CD4-positive, alpha-beta T cell treated with Interleukin-4 for 1 hour (primary cell): ENCODE data around the gene OPTC.
"Not testable (repeated sequence)": the region's sequence is repeated elsewhere in the genome, so short reads cannot be mapped to it uniquely, and the experiment has no call there.

Experiments
- DNase-seq, 2 donors: peaks; one replicate each; pipeline ENCODE4 v3.0.0-alpha.2; 2020 to 2022

Gene OPTC

DNA sequence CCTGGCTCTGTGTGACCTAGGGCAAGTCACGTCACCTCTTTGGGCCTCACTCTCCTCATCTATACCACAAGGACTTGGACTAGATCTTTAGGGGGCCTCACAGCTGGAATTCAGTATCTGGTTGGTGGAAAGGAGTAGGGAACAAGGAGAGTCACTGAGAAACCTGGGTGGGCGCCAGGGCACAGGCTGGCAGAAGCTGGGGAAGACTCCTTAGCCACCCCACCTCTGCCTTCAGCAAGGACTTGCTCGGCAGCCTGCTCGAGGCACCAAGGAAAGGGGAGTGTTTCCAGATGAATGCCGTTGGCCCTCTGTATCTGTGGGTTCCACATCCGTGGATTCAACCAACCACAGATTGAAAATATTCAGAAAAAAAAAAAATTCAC, 1.2 kb upstream of the OPTC start:
- DNase-seq, result no peak

DNA sequence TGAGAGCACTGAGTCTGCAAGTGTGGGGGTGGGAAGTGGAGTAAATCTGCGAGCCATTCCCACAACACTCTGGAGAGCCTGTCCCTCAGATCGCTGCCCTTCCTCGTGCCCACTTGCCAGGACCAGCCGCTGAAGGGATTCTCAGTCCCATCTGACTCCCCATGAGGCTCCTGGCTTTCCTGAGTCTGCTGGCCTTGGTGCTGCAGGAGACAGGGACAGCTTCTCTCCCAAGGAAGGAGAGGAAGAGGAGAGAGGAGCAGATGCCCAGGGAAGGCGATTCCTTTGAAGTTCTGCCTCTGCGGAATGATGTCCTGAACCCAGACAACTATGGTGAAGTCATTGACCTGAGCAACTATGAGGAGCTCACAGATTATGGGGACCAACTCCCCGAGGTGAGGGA, 1.9 kb downstream of the OPTC start:
- no peak for DNase-seq

DNA sequence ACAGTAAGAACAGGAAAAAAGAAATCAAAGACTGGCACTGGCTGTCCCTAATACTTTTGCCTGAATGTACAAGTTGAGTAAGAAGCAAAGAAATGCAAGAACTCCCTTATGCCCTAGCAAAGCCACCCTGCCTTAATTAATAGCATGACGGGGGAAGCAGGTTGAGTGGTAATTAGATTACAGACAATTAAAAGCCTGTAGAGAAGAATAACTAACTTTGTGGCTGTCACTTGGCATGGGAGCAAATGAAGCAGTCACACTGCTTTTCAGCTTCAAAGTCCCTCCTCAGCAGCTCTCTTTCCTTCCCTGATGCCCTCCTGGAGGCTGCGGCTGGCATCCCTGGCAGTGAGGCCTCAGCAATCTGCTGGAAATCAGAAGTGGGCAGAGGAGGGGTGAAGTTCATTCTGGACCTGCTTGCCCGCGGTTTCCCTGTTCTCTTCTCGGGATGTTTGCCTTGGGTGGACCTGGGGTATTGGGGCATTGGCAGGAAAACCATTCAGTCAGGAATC, 3.4 kb downstream of the OPTC start:
- no peak for DNase-seq

DNA sequence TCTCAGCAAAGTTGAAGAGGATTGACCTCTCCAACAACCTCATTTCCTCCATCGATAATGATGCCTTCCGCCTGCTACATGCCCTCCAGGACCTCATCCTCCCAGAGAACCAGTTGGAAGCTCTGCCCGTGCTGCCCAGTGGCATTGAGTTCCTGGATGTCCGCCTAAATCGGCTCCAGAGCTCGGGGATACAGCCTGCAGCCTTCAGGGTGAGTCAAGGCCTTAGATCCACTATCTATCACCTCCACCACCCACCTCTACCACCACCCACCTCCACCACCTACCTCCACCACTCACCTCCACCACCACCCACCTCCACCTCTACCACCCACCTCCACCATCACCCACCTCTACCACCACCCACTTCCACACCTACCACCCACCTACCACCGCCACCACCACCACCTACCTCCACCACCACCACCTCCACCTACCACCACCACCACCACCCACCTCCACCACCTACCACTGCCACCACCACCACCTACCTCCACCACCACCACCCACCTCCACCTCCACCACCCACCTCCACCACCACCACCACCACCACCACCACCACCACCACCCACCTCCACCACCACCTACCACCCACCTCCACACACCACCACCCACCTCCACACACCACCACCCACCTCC, 5.8 kb downstream of the OPTC start:
- DNase-seq, result no peak

DNA sequence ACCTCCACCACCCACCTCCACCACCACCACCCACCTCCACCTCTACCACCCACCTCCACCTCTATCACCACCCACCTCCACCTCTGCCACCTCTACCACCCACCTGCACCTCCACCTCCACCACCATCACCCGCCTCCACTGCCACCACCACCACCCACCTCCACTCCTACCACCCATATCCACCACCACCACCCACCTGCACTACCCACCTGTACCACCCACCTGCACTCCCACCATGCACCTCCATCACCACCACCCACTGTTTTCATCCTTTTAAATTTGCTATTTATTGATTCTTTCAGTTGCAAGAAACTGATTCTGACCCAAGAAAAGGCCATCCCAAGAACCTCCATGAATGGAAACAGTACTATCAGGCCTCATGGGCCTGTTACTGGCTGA, 6.3 kb downstream of the OPTC start:
- no peak for DNase-seq

DNA sequence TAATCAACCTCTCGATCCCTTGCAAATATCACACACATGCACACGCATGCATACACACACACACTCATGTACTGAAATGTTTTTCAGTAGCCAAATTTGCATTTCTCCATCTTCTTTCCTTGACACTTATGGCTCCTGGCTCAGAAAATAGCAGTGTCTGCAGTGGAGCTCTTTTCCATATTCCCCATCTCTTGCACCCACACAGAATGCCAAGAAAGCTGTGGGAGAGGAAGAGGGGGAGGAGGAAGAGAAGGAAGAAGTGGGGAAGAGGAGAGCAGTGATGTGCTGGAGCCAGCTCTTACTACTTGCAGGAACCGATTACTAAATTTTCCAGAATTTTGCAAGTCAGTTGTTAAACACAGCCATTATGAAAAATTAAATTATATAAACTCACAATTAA, 9.9 kb downstream of the OPTC start:
- DNase-seq, result no peak

DNA sequence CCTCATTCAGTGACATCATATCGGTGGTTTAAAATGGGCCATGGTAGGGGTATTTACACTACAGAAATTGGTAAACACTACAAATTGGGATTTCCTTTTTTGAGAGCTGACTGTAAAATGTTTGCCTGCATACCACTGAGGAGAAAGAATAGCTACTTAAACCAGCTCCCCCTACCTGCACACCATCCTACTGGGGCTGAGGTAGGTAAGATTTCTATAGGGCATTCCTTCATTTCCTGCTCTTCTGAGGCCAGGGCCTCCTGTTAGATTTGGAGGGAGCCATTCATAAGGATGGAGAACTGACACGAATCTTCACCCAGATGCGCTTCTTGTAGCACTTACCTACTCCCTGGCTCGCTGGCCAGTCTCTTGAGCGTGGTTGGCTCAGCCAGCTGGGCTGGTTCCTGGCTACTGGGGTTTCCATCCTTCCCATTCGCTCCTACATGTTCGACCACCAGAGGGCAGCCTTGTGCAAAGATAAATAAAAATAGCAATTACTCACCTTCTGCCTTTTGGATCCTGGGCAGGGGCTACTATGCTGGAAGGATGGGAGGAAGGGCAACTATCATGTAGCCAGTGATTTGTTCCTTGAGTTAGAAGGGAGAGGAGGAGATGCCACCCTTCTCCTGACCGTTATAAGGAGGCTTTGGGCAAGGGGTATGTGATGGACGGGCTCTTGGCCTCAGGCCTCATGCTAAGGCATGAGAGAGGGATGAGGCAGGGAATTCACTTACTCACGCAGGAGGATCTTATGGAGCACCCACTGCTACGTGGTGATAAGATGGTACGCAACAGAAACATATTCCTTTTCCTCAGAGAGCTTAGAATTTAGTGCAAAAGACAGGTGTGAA, 10.7 kb downstream of the OPTC start:
- peak; percentile 67 to 76 for DNase-seq

DNA sequence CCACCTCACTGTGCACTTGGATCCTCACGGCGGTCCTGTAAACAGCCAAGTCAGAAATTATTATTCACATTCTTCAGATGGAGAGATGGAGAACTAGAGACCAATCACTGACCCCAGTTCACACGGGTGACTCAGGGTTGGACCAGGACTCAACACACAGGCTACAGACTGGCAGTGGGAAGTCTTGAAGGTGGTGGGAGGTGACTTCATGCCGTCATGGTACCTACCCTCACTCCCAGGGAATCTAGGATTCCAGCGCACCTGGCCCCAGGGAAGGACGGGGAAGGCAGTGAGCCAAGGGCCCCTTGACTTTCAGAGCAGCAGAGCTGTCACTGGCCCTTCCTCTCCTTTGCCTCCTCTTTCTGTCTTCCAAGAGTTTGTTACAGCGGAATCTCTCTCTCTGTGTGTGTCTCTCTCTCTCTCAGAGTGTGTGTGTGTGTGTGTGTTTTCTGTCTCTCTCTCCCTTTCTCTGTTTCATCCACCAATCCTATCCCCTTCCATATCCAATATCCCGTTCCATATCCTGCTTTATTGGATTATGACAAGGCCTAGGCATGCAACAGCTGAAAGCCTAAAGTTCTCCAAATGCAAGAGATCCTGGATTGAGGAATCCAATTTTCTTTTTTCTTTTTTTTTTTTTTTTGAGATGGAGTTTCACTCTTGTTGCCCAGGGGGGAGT, 11.7 kb downstream of the OPTC start:
- DNase-seq, result no peak

DNA sequence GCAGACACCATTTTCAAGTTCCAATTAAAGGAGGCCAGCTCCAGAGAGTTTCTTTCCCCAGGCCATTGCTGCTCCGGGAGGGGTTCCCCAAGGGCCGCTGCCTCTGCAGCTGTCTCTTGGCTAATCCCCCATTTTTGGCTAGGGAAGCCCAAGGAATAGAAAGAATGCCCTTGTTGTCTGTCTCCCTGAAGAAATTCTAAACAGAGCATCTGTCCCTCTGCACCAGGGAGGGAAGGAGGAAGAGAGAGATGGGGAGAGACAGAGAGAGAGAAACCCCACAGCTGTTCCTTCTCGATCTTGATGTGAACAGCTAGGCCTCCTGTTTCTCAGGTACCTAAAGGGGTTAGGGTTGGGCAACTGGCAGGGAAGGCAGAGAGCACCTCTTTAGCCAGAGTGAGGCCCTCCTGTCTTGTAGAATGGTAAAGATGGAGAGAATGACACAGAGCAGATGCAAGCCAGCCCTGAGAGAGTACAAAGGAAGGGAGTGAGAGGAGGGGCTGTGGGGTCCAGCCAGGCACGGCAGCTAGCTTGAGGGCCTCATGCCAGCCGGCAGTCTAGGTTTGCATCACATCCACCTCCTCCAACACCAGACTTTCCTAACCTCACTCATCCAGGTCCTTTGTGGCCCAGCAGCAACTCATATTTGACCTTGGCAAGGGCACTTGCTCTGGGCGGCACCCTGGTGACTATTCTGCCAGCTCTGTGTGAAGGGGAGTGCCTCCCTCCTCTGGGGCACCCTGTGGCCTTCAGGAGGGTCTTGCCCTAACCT, 13.1 kb downstream of the OPTC start:
- DNase-seq, result no peak

DNA sequence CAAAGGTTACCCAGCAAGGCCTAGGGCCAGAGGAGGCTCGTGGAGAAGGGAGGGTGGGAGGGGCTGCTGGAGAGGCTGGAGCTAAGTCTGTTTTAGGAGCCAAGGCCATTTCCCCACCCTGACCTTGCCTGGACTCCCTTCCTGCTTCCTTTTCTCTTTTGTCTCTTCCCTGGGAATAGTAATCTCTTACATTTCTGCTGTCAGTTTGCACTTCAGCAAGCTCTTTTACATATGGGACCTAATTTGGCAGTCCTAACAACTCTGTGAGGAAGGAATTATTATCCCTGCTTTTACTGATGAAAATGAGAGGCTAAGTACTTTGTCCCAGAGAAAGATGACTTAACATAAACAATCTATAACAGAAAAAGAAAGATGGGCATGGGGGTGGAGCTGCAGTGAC, 13.8 kb downstream of the OPTC start:
- DNase-seq, result no peak

DNA sequence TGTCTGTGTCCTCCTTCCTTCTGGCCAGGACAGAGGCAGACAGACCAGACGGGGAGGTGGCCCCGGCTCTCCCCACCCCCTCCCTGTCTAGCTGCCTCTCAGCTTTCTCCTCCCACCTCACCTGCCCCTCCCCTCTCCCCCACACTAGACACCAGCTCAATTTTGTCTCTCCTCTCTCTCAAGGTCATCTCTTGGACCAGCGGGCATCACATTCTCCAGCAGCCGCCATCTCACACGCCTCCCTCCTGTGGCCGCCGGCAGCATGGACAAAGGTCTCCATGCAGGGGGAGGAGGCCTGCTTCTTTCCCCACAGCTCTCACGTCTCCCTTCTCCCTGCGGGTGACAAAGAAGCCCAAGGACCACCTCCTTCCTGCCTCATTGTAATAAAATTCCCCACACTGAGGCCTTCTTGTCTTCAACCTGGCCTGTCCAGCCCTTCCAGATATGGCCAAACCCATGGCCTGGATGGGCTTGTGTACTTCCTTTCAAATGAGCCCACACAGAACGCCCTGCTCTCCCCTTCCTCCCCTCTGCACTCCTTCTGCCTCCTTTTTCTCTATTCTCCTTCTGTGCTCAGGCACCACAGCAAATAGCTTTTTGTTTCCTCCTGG, 14.6 kb downstream of the OPTC start:
- DNase-seq, result no peak

DNA sequence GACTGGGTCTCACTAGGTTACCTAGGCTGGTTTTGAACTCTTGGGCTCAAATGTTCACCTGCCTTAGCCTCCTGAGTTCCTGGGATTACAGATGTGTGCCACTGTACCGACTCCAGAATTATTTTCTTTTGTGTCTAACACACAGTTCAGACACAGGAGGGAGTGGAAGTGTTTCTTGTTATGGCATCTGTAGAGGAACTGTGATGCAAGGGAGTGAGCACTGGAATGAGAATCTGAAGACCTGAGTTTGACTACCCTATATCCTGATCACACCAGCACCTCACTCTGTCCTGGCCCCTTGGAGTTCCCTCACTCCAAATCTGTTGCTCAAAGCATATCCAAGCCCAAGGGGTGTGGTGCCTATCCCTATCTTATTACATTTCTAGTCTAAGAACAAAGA, 15.2 kb downstream of the OPTC start:
- no peak for DNase-seq

DNA sequence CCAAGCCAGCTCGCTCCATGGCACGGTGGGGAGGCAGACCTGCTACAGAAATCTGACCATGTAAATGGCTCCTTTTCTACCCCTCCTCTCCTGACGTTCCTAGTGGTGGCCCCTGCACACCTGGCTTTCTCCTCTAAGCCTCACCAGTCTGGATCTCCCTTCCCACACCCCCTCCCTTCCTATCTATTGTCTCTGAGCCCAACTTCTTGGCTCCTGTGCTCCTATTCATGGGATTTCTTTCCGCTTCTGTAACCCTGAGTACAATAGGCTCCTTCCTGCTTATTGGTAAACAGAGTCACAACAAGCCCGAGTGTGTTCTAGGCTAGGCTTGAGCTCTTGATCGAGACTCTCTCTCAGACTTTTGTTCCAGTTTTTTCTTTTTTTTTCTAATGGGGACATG, 17.6 kb downstream of the OPTC start:
- DNase-seq, result no peak

DNA sequence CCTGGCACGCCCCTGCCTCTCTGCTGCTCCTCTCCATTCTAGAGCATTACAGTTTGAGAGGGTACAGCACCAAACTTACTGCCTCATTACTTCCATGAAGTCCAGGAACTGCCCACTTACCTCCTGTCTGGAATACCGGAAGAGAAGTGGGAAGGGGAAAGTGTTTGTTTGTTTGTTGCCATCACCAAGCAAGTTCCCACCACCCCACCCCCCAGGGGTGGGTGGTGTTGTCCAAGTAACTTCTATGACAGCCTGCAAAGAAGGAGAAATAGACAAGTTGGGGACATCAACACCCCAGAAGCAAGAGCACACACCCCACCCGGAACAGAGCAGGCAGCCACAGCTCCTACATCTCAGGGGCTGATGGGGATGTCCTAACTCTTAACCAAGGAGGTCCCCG, 18.0 kb downstream of the OPTC start:
- no peak for DNase-seq

DNA sequence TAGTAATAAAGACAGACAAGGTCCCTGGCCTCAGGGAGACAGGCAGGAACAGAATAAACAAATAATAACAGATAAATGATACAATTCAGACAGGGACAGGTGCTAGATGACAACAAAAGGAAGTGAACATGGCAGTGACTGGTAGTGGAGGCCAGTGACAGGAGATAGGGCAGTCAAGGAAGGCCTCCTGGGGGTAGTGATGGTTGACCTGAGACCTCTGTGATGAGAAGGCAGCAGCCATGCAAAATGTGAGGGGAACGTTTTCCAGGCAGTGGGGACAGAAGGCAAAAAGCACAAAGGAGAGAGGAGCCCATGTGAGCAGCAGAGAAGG, 18.5 kb downstream of the OPTC start:
- DNase-seq, result no peak

DNA sequence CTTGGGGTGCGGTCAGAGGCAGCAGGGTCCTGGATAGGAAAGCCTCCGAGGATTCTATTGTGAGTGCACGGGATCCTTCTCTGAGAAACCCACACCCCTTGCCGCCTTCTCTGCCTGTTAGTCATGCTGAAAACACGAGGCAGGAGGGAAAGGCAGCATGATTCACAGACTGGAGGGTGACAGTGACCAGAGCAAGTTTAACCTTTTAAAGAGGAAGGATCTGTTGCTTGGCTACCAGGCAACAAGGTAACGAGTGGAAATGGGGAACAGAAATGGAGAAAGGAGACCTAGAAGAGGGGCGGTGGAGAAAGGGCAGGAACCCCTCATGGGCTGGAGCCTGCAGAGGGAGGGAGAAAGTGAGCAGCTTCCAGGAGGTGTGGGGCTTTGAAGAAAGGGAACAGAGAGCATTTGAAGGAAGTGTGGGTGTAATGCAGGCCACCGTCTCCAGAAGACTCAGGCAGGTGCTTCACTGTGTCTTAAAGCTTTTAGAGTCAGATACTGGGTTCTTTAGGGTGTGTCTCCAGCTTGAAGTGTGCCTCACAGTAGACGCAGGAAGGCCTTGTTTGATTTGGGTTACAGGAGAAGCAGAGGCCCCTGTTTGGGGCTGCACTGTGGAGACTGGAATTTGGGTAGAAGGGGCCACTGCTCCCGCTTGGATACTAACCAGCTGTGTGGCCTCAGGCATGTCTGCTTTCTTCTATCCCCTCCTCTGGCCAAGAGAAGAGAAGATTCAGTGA, 19.1 kb downstream of the OPTC start:
- peak; percentile 17 to 73 for DNase-seq

DNA sequence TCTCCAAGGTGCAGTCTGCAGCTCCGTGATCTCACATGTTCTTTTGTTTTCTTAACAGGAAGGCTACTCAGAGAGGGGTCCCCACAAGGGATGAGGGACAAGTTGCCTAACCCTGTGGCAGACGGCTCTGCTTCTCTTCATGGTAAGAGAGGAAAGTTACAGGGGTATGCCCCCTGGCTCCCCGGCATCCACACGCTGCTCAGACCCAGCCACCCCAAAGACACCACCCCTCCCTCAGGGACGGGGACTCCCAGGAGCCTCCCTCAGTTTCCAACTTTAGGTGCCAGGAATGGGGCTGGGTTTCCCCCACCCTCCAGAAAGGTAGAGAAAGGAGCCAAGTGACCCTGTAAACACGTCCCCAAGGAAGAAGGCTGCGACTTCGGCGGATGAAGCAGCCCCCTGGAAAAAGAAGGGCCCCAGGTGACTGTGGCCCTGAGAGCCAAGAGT, 19.7 kb downstream of the OPTC start:
- DNase-seq, result no peak

DNA sequence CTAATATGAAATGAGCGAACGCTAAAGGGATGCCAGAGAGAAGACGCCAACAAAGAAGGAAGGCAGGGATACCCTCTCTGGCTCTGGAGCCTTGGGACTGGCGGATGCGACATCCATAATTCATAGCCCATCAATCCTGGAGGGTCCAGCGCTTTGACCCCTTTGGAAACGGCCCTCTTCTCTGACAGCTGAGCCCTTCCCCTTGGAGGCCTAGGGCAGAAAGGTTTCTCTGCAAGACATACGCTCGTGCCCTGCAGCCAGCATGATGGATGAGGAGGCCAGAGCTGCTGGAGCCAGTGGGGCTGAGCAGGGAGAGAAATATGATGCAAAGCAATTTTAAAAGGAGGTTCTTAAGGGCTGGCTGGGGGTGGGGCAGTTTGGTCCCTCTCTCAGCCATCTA, 22.2 kb downstream of the OPTC start:
- DNase-seq, result no peak

DNA sequence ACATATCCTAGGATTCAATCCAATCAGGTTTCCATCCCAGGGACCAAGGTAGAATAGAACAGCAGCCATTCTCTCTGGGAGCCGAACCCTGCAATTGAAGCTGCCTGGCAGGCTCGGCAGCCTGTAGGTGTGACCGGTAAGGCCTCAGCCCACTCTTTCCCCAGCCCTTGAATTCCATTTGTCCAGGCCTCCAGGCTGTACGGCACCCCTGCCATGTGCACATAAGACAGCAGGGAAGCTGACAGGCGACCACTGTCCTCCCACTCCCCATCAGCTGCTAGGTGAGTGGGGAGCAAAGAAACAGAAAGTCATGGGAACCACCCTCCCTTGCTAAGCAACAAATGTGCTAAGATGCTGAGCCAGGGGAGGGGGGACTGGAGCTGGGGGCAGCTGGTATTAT, 23.0 kb downstream of the OPTC start:
- DNase-seq, result no peak

DNA sequence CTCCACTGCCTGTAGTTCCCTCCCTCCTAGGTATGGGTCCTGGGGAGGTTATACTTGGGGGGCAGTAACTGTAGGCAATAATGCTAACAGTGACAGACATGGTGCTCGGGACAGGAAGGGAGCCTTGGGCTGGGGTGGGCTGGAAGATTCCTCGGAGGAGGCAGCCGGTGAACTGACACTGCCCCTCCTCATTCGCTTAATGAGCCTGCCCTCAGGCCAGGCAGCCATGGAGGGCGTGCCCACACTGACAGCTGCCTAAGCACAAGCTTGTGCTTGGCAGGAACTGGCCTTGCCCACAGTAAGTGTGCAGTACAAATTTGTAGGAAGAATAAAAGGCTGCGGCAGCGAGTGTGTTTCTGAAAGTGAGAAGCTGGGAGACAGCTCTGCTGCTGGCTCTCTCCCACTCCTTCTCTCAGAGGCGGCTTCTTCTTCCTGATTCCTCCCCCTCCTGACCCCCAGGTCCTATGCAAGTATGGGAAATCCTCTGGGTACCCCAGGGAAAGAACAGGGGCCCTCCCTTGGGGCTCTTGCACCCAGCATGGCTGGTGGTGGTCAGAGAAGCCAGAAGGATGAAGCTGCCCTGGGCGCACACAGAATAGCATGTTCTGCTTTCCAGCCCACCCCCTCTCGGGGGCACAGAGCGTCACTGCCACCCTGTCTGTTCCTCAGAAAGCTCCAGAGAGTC, 23.6 kb downstream of the OPTC start:
- DNase-seq, result no peak

DNA sequence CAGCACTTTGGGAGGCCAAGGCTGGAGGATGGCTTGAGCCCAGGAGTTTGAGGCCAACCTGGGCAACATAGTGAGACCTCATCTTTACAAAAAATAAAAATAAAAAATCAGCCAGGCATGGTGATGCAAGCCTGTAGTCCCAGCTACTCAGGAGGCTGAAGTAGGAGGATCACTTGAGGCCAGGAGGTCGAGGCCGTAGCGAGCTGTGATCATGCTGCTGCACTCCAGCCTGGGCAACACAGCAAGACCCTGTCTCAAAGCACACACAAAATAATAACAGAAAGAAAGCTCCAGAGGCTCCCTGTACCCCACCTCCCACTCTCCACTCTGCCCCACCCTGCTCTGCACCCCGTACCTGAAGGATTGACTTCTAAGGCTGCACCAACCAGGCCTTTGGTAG, 24.2 kb downstream of the OPTC start:
- not testable (repeated sequence) for DNase-seq
